ENCODE results near the gene KRTAP4-11.
"Not testable (repeated sequence)": the region's sequence is repeated elsewhere in the genome, so short reads cannot be mapped to it uniquely, and the experiment has no call there.

The KRTAP4-11 gene

DNA sequence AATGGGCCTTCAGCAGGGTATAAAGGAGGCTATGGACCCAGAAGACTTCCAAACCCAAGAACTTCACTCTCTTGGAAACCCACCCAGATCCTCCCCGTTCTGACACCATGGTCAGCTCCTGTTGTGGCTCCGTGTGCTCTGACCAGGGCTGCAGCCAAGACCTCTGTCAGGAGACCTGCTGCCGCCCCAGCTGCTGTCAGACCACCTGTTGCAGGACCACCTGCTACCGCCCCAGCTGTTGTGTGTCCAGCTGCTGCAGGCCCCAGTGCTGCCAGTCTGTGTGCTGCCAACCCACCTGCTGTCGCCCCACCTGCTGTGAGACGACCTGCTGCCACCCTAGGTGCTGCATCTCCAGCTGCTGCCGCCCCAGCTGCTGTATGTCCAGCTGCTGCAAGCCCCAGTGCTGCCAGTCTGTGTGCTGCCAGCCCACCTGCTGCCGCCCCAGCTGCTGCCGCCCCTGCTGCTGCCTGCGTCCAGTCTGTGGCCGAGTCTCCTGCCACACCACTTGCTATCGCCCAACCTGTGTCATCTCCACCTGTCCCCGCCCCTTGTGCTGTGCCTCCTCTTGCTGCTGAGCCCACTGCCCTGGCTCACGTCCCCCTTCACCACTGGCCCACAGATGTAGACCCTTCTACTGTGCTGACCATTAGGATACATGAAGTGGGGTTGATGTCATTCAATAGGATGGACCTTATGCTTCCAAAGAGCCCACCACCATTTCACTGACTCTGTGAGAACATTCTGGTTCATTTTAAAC lies 33.9 kb downstream of the KRTAP4-11 start, which contains the start of gene KRTAP4-7:
Gene KRTAP4-7, plus strand, starts transcription at position 51 of the 757 bp plus-strand sequence. Its CDS starts 57 bp downstream, at position 108.
- not testable (repeated sequence) for DNase-seq (ENCODE audit: low spot score)

DNA sequence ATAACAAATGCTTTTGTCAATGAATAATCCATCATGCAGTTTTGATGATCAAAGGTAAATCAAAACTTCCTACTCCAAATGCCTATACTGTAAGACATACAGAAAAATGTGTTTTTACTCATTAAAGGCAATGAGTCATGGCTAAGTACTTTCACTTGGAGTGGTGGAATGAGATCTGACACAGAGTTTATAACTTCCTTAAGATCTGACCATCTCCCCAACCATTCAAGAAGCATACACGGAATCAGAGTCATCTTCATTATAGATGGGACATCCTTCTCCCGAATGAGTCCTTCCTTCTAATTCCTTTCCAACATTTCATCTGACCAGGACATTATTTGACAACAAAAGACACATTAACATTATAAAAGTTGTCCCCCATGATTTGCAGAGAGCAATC lies 34.7 kb downstream of the KRTAP4-11 start:
- DNase-seq (ENCODE audit: low spot score): not testable (repeated sequence)

DNA sequence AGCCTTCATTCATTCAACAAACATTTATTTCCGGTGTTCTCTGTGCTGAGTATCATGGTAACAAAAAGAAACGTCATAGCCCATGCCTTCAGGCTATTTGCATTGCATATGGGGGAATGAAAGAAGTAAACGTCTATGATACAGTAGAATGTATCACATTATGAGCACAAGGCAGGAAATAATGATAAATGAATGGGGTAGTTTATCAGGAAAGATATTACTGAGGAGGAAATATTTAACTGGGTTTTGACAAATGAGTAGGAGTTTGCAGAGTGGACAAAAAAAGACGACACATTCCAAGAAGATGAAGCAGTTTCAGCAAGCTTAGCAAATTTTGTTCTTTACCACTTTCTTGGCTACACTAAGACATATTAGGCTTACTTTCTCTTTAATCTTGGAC lies 35.5 kb downstream of the KRTAP4-11 start:
- DNase-seq (ENCODE audit: low spot score): no peak

DNA sequence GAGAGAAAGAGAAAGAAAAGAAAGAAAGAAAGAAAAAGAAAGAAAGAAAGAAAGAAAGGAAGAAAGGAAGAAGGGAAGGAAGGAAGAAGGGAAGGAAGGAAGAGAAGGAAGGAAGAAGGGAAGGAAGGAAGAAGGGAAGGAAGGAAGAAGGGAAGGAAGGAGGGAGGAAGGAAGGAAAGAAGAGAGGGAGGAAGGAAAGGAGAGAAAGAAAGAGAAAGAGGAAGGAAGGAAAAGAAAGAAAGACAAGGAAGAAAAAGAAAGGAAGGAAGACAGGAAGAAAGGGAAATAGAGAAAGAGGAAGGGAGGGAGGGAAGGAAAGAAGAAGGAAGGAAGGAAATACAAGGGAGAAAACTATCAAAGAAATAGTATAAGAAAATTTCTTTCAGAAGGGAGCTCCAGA lies 41.4 kb downstream of the KRTAP4-11 start:
- no peak for DNase-seq (ENCODE audit: low spot score)

DNA sequence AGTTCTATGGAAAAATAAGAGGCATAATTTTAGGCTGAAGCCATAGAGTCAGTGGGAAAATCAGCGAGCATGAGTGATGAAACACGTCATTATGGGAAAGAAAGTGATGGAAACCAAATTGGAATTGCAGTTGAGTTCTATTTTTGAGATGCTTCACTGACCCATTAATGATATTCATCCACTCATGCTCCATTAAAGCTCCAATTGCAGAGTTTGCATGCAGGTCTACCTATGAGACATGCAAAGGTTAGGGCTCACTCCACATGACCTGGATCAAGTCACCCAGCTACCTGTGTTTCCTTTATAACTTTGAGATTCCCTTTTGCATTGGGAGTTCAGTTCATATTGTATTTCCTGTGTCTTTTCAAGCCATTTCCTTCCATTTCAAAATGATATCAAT lies 44.5 kb downstream of the KRTAP4-11 start:
- DNase-seq (ENCODE audit: low spot score): no peak

DNA sequence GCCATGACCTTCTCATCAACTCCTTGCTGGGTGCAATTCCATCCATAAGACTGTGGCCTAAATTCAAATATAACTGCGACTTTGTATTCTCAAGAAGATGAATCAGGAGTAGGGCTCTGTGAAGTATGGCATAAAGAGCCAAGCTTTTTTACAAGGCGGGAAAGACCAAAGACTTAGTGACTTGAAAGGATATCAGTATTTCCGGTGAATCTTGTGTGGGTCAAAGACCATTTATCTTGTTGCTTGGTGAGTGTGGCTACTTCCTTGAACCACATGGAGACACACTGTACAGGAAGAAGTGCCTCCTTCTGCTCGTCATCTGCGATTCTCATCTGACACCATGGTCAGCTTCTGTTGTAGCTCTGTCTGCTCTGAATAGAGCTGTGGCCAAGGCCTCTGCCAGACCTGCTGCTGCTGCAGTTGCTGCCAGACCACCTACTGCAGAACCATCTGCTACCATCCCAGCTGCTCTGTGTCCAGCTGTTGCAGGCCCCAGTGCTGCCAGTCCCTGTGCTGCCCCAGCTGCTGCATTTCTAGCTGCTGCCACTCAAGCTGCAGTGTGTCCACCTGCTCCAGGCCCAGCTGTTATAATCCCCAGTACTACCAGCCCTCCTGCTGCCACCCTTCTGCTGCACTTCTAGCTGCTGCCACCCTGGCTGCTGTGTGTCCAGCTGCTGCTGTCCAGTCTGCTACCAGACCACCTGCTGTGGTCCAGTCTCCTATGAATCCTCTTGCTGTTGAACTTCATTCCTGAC lies 46.4 kb downstream of the KRTAP4-11 start:
- DNase-seq (ENCODE audit: low spot score): no peak

DNA sequence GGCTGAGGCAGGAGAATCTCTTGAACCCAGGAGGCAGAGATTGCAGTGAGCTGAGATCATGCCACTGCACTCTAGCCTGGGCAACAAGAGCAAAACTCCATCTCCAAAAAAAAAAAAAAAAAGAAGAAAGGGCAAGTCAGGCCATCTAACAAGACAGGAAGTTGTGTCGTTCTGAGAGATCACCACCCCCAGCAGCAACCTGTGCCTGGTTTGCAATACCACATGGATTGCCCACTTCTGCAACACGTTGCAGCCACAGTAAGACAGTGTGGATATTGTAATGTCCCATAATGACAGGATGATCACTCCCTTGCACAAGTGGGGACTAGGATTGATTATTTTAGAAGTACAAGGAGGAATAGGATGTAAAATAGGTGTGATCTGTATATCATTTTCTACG lies 49.1 kb downstream of the KRTAP4-11 start:
- DNase-seq (ENCODE audit: low spot score): no peak

DNA sequence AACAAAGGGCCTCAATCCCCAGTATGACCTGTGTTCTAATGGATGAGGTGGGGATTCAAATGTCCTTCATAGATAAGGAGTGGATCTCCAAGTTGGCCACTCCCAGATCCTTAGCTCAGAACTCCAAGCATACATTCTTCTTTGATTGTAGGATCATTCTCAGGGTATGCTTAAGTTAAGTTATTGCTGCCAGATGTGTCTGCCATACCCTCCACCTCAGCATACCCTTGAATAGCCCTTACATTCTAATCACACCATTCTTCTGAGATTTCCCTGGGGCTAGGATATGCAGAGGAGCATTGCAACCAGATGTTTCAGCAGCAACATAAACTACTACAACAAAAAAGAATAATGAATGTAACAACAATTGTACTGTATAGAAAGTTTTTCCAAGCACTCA lies 50.9 kb downstream of the KRTAP4-11 start:
- DNase-seq (ENCODE audit: low spot score): no peak

Measured in AG08396 (cell line).